Activated T-cell treated with anti-CD3 and anti-CD28 coated beads, Interleukin-2, amount 50 U/mL, for 24 hours (primary cell): ENCODE measurements around the gene RNF166.

ENCODE experiments used
- DNase-seq: peaks from one replicate; pipeline ENCODE4 v3.0.0-alpha.2; 2020
- H3K27ac Mint-ChIP-seq: 2 replicates; pipeline ENCODE4 v1.8.0; 2020; ENCODE audit warnings: mild to moderate bottlenecking, mixed read lengths
- H3K27me3 Mint-ChIP-seq: 2 replicates; pipeline ENCODE4 v1.8.0; 2020; ENCODE audit warnings: mixed read lengths
- H3K36me3 Mint-ChIP-seq: 2 replicates; pipeline ENCODE4 v1.8.0; 2020; ENCODE audit warnings: low read depth, mixed read lengths
- H3K4me1 Mint-ChIP-seq: 2 replicates; pipeline ENCODE4 v1.8.0; 2020; ENCODE audit warnings: low read depth, mixed read lengths
- H3K4me3 Mint-ChIP-seq: 2 replicates; pipeline ENCODE4 v1.8.0; 2020; ENCODE audit warnings: mild to moderate bottlenecking, moderate library complexity, mixed read lengths
- H3K9me3 Mint-ChIP-seq: 2 replicates; pipeline ENCODE4 v1.8.0; 2020; ENCODE audit warnings: mixed read lengths

The RNF166 gene

DNA sequence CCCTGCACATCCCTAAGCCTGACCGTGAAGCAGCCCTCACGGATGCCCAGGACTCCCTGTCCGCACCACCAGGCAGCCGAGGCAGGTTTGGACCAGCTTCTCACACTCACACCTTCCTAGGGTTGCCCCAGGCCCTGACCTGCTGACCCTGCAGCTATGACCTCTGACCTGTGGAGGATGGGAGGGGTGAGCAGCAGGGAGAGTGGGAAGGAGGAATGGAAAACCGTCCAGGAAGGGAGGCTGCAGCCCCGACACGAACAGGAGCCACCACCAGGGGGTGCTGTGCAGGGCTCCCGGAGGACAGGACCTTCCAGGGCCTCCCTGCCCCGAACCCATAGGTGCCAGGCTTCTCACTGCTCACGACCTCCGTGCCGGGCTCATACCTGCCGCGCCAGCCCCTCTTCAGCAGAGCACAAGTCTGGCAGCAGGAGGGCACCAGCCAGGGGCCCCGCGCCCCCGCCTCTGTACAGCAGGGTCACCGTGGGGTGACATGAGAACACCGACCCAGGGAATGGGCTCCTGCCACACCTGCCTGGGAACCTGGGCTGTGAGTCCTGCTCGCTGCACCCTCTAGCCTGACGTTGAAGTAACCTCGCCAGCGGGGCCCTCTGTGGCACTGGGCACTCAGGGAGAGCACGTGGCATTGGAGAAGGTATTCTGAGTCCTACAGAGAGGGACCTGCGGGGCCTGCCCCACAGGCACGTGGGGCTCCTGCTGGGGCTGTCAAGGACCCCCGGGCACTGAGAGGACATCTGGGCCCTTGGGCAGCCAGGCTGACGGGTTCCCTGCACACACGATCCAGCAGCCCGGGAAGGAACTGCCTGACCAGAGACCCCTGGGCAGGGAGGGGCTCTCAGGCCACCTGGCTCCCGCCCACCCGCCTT lies 37.7 kb upstream of the RNF166 start:
- DNase-seq, result peak; percentile 83
- no peaks in the 10 kb centered on the region for H3K9me3 Mint-ChIP-seq
- peaks cover 31% of the 10 kb centered on the region for H3K4me1 Mint-ChIP-seq
- H3K36me3 Mint-ChIP-seq, result peaks cover 41% of the 10 kb centered on the region
- H3K27me3 Mint-ChIP-seq, result no peaks in the 10 kb centered on the region
- H3K4me3 Mint-ChIP-seq, result no peak overlapping the region
- H3K27ac Mint-ChIP-seq, result peak overlapping the region; percentile 37

GRCh38 chr16:88742896-88743605 lies 36.8 kb upstream of the RNF166 start:
- H3K27me3 Mint-ChIP-seq, result no peaks in the 10 kb centered on the region
- no peak for DNase-seq
- H3K4me3 Mint-ChIP-seq, result no peak overlapping the region
- no peak overlapping the region for H3K27ac Mint-ChIP-seq
- peaks cover 30% of the 10 kb centered on the region for H3K4me1 Mint-ChIP-seq
- peaks cover 41% of the 10 kb centered on the region for H3K36me3 Mint-ChIP-seq
- no peaks in the 10 kb centered on the region for H3K9me3 Mint-ChIP-seq

DNA sequence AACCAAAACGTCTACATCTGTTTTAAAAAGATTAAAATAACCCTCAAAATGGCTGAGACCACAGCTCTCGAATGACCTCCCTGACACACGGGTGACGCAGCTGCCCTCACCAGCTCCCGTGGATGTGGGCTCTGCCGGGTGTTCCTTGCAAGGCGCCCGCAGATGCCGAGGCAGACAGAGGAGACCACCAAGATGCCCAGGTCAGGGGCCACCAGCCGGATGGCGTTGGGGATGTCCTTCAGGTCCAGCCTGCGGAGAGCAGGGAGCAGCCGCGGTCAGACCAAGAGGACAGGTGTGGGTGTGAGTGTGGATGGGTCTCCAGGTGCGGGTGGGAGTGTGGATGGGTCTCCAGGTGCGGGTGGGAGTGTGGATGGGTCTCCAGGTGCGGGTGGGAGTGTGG lies 35.2 kb upstream of the RNF166 start:
- H3K9me3 Mint-ChIP-seq, result no peaks in the 10 kb centered on the region
- H3K27ac Mint-ChIP-seq, result no peak overlapping the region
- peaks cover 41% of the 10 kb centered on the region for H3K36me3 Mint-ChIP-seq
- no peaks in the 10 kb centered on the region for H3K27me3 Mint-ChIP-seq
- H3K4me1 Mint-ChIP-seq, result peaks cover 26% of the 10 kb centered on the region
- no peak overlapping the region for H3K4me3 Mint-ChIP-seq
- DNase-seq, result no peak

DNA sequence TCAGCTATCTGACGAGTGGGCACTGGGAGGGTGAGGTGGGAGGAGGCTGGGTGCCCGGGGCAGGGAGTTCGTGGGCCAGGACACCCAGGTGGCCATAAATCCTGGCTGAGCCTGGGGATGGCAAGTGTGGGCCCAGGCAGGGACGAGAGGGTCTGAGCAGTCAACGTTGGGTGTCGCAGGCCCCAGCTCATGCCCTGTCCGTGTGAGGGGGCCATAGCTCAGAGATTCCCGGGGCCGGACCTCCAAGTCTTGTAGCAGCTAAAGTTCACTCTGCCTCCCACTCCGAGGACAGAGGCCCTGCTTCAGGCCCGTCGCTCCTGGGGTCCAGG lies 34.5 kb upstream of the RNF166 start:
- H3K9me3 Mint-ChIP-seq, result no peaks in the 10 kb centered on the region
- peaks cover 19% of the 10 kb centered on the region for H3K4me1 Mint-ChIP-seq
- H3K36me3 Mint-ChIP-seq, result peaks cover 45% of the 10 kb centered on the region
- no peak for DNase-seq
- no peaks in the 10 kb centered on the region for H3K27me3 Mint-ChIP-seq
- no peak overlapping the region for H3K4me3 Mint-ChIP-seq
- no peak overlapping the region for H3K27ac Mint-ChIP-seq

- peaks cover 14% of the 10 kb centered on the region for H3K4me1 Mint-ChIP-seq
- DNase-seq, result no peak
- H3K4me3 Mint-ChIP-seq, result no peak overlapping the region
- no peak overlapping the region for H3K27ac Mint-ChIP-seq
- H3K9me3 Mint-ChIP-seq, result no peaks in the 10 kb centered on the region
- H3K27me3 Mint-ChIP-seq, result no peaks in the 10 kb centered on the region
- peaks cover 51% of the 10 kb centered on the region for H3K36me3 Mint-ChIP-seq
These were observed 33.9 kb upstream of the RNF166 start for GRCh38 chr16:88739977-88740726.

- no peak overlapping the region for H3K4me3 Mint-ChIP-seq
- DNase-seq, result no peak
- peaks cover 57% of the 10 kb centered on the region for H3K36me3 Mint-ChIP-seq
- no peak overlapping the region for H3K27ac Mint-ChIP-seq
- no peaks in the 10 kb centered on the region for H3K9me3 Mint-ChIP-seq
- H3K27me3 Mint-ChIP-seq, result no peaks in the 10 kb centered on the region
- peaks cover 8% of the 10 kb centered on the region for H3K4me1 Mint-ChIP-seq
These were observed 33.1 kb upstream of the RNF166 start for GRCh38 chr16:88739139-88739976.

- Mint-ChIP-seq H3K27ac (no peak overlapping the region), H3K4me1 (peaks cover under 1% of the 10 kb centered on the region), H3K36me3 (peaks cover 60% of the 10 kb centered on the region), H3K27me3 (no peaks in the 10 kb centered on the region), H3K9me3 (no peaks in the 10 kb centered on the region), H3K4me3 (no peak overlapping the region)
- no peak for DNase-seq
These were observed 32.2 kb upstream of the RNF166 start for GRCh38 chr16:88738151-88739084.

DNA sequence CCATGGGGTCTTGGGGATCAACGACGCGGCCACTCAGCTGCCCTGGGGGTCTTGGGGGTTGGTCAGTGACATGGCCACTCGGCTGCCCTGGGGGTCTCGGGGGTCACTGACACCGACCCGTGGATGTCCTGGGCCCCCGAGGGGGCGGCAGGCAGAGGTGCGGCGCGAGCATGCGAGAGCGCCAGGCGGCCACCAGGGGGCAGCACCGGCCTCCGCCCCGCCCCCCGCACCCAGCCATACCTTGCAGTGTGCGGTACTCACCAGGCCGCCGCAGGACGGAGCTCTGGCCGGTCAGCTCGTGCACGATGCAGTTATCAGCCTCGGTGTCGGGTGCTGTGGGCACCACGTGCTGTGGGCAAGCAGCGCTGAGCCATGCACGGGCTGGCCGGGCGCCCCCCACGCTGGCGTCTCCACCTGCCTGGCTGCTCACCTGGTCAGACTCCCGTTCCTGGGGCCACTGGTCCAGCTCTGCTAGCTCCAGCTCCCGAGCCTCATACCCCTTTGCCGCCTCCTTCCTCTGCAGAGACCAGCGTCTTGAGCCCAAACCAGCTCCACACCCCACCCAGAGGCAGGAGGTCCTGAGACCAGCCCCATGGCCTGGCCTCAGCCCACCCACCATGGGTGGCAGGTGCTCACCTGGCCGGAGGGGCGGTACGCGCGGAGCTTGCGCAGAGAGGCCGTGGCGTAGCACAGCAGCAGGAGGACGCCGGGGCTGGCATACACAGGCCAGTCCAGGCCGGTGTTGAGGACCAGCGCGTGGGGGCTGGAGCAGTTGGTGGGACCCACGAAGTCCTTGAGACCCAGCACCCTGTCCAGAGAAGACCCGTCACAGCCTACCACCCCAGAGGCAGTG lies 31.3 kb upstream of the RNF166 start:
- H3K9me3 Mint-ChIP-seq, result no peaks in the 10 kb centered on the region
- H3K27ac Mint-ChIP-seq, result no peak overlapping the region
- DNase-seq, result peak; percentile 87
- H3K27me3 Mint-ChIP-seq, result no peaks in the 10 kb centered on the region
- no peaks in the 10 kb centered on the region for H3K4me1 Mint-ChIP-seq
- H3K36me3 Mint-ChIP-seq, result peaks cover 62% of the 10 kb centered on the region
- H3K4me3 Mint-ChIP-seq, result no peak overlapping the region

DNA sequence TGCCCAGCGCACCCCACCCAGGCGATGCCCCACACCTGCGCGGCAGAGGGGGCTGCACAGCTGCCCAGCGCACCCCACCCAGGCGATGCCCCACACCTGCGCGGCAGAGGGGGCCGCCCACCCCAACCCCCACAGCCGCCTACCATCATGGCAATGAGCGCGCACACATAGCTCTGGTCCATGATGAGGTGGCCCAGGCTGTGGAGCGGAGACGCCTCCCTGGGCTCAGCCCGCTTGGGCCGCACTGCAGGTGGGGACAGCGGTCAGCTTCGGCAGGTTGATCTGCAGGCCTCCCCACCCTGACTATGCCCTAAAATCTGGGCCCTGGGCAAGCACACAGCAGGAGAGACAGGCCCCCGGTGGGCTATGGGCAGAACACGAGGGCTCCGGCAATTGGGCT lies 30.3 kb upstream of the RNF166 start:
- H3K4me1 Mint-ChIP-seq, result no peaks in the 10 kb centered on the region
- no peaks in the 10 kb centered on the region for H3K27me3 Mint-ChIP-seq

DNA sequence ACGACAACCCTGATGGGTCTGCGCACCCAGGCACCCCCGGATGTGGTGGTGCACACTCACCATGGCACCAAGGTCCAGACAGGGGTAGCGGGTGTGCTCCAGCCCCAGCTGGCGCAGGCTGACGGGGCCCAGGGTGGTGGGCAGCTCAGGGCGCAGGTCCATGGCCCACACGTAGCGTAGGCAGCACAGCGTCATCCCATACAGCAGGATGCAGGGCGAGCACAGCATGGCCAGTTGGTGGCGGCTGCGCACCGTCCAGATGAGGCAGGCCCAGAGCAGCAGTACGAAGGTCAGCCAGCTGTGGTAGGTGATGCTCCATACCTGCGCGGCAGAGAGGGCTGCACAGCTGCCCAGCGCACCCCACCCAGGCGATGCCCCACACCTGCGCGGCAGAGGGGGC lies 29.9 kb upstream of the RNF166 start:
- no peak overlapping the region for H3K27ac Mint-ChIP-seq
- H3K27me3 Mint-ChIP-seq, result no peaks in the 10 kb centered on the region
- peaks cover 3% of the 10 kb centered on the region for H3K4me1 Mint-ChIP-seq
- H3K36me3 Mint-ChIP-seq, result peaks cover 63% of the 10 kb centered on the region
- no peak for DNase-seq
- H3K4me3 Mint-ChIP-seq, result no peak overlapping the region
- no peaks in the 10 kb centered on the region for H3K9me3 Mint-ChIP-seq

More for the DNA sequence above, 30.3 kb upstream of the RNF166 start:
- Mint-ChIP-seq H3K27ac (no peak overlapping the region), H3K36me3 (peaks cover 63% of the 10 kb centered on the region), H3K4me3 (no peak overlapping the region), H3K9me3 (no peaks in the 10 kb centered on the region)
- DNase-seq, result no peak

DNA sequence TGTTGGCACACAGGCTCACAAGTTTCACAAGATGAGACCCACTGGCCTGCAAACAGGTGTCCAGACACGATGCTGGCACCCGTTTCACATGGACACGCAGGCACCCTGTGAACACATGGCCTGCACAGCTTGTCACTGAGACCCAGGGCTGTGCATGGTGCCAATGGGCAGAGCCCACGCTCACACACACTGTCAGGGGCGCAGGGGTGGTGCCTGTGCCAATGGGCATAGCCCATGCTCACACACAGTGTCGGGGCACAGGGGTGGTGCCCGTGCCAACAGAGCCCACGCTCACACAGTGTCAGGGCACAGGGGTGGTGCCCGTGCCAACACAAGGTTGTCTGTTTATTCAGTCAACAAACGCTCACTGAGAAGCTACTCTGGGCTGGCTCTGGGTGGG lies 29.4 kb upstream of the RNF166 start:
- Mint-ChIP-seq H3K36me3 (peaks cover 64% of the 10 kb centered on the region), H3K27me3 (no peaks in the 10 kb centered on the region), H3K27ac (no peak overlapping the region), H3K4me3 (no peak overlapping the region), H3K4me1 (peaks cover 4% of the 10 kb centered on the region), H3K9me3 (no peaks in the 10 kb centered on the region)
- no peak for DNase-seq

- Mint-ChIP-seq H3K4me3 (no peak overlapping the region), H3K4me1 (peaks cover 4% of the 10 kb centered on the region), H3K27me3 (no peaks in the 10 kb centered on the region), H3K9me3 (no peaks in the 10 kb centered on the region), H3K36me3 (peaks cover 62% of the 10 kb centered on the region), H3K27ac (no peak overlapping the region)
- DNase-seq, result no peak
These were observed 28.9 kb upstream of the RNF166 start for GRCh38 chr16:88735121-88735520.

DNA sequence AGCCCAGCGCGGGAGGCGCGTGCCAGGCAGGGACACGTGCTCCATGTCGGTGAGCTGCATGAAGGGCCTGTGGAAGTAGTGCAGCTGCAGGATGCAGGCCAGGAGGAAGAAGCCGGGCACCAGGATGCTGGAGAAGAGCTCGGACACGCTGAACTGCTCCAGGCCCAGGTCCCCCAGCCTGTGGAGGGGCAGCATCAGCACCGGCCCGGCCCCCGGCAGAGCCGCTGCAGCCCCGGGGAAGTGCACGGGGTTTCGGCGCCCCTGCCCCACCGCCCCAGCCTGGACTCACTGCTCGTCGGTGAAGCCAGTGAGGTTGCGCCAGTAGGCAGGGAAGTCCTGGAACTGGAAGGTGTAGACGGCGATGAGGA lies 28.1 kb upstream of the RNF166 start:
- no peak overlapping the region for H3K4me3 Mint-ChIP-seq
- H3K27me3 Mint-ChIP-seq, result no peaks in the 10 kb centered on the region
- H3K9me3 Mint-ChIP-seq, result no peaks in the 10 kb centered on the region
- peaks cover 4% of the 10 kb centered on the region for H3K4me1 Mint-ChIP-seq
- DNase-seq, result no peak
- peaks cover 62% of the 10 kb centered on the region for H3K36me3 Mint-ChIP-seq
- no peak overlapping the region for H3K27ac Mint-ChIP-seq
